Amygdala (tissue), 56 donors: ENCODE data around the gene C4orf51.

Experiments
- DNase-seq, 56 donors: peaks; one replicate each; lab custom pipeline; 2025; lab: John Stamatoyannopoulos, UW

C4orf51 gene

DNA sequence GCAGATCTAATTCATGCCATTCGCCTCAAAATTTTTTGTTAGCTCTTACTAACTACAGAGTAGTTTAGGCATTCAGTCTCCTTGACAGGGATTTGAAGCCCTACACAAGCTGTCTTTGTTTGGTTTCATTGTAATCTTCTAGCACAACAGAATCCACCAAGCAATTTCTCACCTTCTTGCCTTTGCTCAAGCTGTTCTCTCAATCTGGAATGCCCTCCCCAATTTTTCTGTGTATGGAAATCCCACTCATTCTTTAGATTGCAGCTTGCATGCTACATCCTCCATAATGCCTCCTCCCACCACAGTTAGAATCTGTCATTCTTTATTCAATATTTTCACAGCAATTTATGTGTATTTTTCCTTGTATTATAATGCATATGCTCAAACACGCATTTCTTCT is 63.7 kb downstream of the C4orf51 start:
- DNase-seq, result no peak

DNA sequence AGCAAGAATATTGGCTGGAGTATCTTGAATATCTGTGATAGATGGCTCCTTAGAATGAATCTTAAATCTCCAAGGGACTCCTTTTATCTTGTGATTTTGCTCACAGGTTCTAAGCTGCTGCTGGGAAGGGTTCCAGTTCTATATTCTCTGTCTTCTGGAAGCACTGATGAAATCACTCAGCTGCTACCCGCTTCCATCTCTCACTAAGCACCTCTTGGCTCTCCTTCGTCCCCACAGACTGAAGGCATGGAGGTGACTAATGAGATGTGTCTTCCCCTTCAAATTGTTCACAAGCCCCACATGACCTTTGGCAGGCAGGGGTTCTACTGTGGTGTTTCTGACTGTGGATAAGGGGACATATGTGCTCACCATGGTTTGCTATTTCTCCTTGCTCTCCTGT is 75.9 kb downstream of the C4orf51 start:
- DNase-seq, result no peak

- no peak for DNase-seq
These were observed 76.3 kb downstream of the C4orf51 start for GRCh38 chr4:145756244-145756643.

DNA sequence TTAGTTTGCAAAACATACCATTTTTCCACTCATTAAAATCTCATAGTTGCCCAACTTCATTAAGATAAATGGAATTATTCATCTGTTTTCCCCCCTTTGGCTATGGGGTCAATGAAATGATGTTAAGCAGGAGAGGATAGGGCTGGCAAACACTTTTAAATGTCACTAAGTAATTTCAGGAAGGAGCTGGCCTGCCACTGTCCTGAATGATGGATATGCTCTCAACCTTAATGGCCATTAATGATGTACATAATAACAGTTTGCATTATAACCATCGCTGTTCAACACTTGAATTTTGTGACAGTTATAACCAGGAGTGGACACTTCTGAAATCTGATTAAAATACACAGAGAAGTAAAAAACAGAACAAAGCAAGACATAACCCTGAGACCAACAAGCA is 77.2 kb downstream of the C4orf51 start:
- DNase-seq, result no peak

DNA sequence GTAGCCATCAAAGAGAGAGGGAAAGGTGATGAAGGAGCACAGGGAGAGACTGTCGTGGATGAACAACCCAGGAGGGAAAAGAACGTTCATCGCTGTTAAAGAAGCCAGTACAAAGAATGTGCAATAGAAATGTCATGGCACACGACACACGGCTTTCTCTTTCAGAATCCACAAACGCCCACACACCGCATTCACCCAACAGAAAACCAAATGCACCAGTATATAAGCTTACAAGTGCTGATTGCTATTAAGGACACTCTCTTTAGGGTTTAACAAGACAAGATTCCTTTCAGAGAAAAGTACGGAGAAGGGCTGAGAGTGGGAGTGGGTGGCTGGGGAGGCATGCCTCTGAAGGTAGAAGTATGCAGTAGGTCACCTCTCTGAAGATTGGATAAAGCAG is 80.2 kb downstream of the C4orf51 start:
- DNase-seq, result no peak

- peak in 21 of 56 donors; percentile 3 to 59 (median 19) for DNase-seq
These were observed 81.3 kb downstream of the C4orf51 start for GRCh38 chr4:145760961-145761929.

- no peak for DNase-seq
These were observed 82.8 kb downstream of the C4orf51 start for GRCh38 chr4:145762719-145763118.

- DNase-seq, result no peak
These were observed 83.5 kb downstream of the C4orf51 start for GRCh38 chr4:145763399-145763798.

- no peak for DNase-seq
These were observed 86.3 kb downstream of the C4orf51 start for GRCh38 chr4:145766273-145766672.

DNA sequence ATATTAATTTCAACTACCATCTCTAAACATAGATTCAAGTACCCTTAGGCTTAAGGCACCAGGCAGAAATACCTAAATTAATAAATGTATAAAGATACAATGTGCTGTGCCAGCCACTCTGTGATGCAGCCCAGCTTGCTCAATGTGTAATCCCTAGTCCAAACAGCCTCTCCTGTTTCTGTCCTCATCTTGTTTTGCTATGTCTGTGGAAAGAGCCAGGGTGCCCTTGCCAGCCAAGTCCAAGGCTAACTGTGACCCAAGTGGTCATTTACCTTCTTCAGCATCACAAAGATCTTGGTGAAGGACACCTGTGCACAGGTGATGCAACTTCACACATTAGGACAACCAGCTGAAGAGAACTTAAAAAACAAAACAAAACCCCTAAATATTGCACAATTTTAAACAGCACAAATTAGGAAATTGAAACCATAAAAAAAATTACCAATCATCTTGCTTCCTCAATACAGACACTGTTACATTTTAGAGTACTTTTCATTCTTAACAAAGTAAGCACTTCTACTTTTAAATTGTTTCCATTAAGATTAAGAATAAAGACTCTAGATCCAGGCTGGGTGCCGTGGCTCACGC is 89.6 kb downstream of the C4orf51 start:
- DNase-seq, result no peak

DNA sequence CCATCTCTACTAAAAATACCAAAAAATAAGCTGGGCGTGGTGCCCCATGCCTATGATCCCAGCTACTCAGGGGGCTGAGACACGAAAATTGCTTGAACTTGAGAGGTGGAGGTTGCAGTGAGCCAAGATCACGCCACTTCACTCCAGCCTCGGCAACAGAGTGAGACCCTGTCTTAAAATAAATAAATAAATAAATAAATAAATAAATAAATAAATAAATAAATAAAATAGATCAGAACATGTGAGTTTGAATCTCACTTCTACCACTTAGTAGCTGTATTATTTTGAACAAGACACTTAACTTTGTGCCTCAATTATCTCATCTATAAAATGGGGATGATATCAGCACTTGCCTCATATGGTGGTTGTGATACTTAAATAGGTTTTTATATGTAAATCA is 90.2 kb downstream of the C4orf51 start:
- DNase-seq, result no peak

- no peak for DNase-seq
These were observed 92.4 kb downstream of the C4orf51 start for GRCh38 chr4:145772347-145772746.

DNA sequence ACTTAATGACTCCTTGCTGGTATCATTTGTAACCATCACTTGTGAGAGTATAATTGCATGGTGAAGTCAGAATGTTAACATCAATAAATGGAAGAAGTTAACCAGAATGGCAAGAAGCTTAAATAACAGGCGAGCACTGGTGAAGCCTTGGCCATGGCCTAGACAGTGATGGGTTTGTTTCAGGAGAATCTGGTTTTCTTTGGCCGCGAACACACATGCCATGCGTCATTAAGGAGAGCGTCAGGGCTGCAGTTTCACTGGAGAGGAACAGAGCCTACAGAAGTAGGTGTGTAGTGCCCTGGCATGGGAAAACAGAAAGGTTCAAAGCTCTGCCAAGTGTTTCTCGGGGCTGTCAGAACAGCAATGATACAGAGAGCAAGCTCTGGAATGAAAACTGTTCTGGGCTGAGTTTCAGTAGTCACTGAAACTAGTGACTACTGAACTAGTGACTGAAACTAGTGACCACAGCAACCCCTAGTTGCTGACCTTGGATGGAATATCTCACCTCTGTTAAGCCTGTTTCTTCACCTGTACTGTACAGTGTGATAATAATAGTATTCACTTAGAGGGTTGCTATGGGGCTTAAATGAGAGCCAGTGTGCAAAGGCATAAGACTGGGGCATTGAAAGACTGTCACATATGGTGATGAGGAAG is 93.8 kb downstream of the C4orf51 start:
- peak in 3 of 56 donors; percentile 4 to 29 (median 5) for DNase-seq

DNA sequence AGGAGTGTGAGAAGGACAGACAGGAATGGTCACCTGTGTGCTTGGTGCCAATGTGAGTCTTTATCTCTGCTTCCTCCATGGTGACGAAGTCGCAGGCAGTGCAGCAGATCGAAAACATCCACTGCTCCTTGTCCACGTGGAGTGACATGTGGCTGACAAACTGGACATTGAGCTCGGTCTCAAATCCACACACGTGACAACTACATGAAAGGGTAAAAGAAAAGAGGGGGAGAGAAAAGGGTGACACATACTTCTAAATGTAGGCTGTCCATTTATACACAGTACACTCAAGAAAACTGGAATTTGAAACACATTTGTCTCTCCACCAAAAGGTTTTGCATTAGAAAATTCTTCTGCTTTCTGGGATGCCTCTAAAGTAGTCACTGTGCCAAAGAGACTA is 94.5 kb downstream of the C4orf51 start:
- DNase-seq, result no peak

GRCh38 chr4:145775406-145775805 is 95.5 kb downstream of the C4orf51 start:
- no peak for DNase-seq

- no peak for DNase-seq
These were observed 96.3 kb downstream of the C4orf51 start for GRCh38 chr4:145776208-145776607.

DNA sequence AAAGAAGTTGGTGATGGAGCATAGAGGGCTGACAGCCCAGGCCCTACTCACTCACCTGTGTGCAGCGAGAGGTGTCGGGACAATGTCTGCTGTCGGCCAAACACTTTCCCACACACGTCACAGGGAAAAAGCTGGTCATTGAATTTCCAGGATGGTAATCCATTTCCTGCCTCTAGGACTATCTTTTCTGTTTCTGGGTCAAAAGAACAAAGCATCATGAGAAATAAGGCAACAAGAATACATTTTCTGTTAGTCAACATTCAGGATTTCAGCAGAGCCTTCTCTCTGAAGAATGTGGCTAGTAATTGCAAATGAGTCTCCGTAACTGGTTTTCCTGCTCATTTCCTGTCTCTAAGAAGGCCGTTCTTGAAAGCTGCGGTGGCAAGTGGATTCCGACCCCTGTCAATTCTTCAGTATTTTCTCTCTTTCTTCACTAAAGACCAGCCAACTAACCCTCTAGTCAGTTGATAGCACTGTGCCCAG is 99.4 kb downstream of the C4orf51 start:
- no peak for DNase-seq

- DNase-seq, result no peak
These were observed 101.4 kb downstream of the C4orf51 start for GRCh38 chr4:145781351-145781750.
